Measurements from ENCODE around the gene KRT79.

The KRT79 gene

GRCh38 chr12:52836042-52836466 lies 1.9 kb upstream of the KRT79 start:
- DNase-seq (ENCODE audit: low spot score) (peak; percentile 63), FAIRE-seq (no peak)

- FAIRE-seq: no peak
- DNase-seq (ENCODE audit: low spot score): no peak
Measured at GRCh38 chr12:52835271-52836041, 1.3 kb upstream of the KRT79 start.

GRCh38 chr12:52834727-52835001 lies 553 bp upstream of the KRT79 start:
- FAIRE-seq (no peak), DNase-seq (ENCODE audit: low spot score) (no peak)

- FAIRE-seq: no peak
Measured at GRCh38 chr12:52832985-52833905, 866 bp downstream of the KRT79 start.

GRCh38 chr12:52832451-52832850 lies 1.7 kb downstream of the KRT79 start:
- DNase-seq (ENCODE audit: low spot score) (no peak), FAIRE-seq (no peak)

More at GRCh38 chr12:52832985-52833905, 866 bp downstream of the KRT79 start:
- no peak for DNase-seq (ENCODE audit: low spot score)

GRCh38 chr12:52831251-52831650 lies 2.9 kb downstream of the KRT79 start:
- DNase-seq (ENCODE audit: low spot score): no peak
- no peak for FAIRE-seq

- FAIRE-seq (no peak), DNase-seq (ENCODE audit: low spot score) (no peak)
Measured at GRCh38 chr12:52829986-52830770, 3.9 kb downstream of the KRT79 start.

GRCh38 chr12:52828591-52829021 lies 5.5 kb downstream of the KRT79 start:
- no peak for FAIRE-seq
- DNase-seq (ENCODE audit: low spot score): no peak

GRCh38 chr12:52828156-52828555 lies 6.0 kb downstream of the KRT79 start:
- no peak for FAIRE-seq

GRCh38 chr12:52827499-52828090 lies 6.5 kb downstream of the KRT79 start:
- no peak for DNase-seq (ENCODE audit: low spot score)
- no peak for FAIRE-seq

More at GRCh38 chr12:52828156-52828555, 6.0 kb downstream of the KRT79 start:
- DNase-seq (ENCODE audit: low spot score): no peak

GRCh38 chr12:52826611-52827498 lies 7.3 kb downstream of the KRT79 start:
- no peak for FAIRE-seq
- DNase-seq (ENCODE audit: low spot score): no peak

GRCh38 chr12:52825961-52826360 lies 8.2 kb downstream of the KRT79 start:
- FAIRE-seq (no peak), DNase-seq (ENCODE audit: low spot score) (no peak)

- FAIRE-seq: no peak
- DNase-seq (ENCODE audit: low spot score): no peak
Measured at GRCh38 chr12:52824741-52825410, 9.2 kb downstream of the KRT79 start.

- FAIRE-seq: no peak
Measured at GRCh38 chr12:52823761-52824450, 10.2 kb downstream of the KRT79 start.

GRCh38 chr12:52822771-52823510 lies 11.2 kb downstream of the KRT79 start:
- no peak for DNase-seq (ENCODE audit: low spot score)
- FAIRE-seq: no peak

More at GRCh38 chr12:52823761-52824450, 10.2 kb downstream of the KRT79 start:
- no peak for DNase-seq (ENCODE audit: low spot score)

- DNase-seq (ENCODE audit: low spot score): no peak
- no peak for FAIRE-seq
Measured at GRCh38 chr12:52821826-52822660, 12.1 kb downstream of the KRT79 start.

GRCh38 chr12:52821071-52821730 lies 12.9 kb downstream of the KRT79 start:
- no peak for FAIRE-seq
- no peak for DNase-seq (ENCODE audit: low spot score)
